Parathyroid adenoma (tissue), 2 donors: Measurements from ENCODE around the gene TRERF1.

Experiments
- H2AFZ ChIP-seq: fragments of 300-600 bp; sonication (generic); one replicate; pipeline ENCODE4 v1.7.0; 2017; ENCODE audit warnings: antibody characterized with exemption, mild to moderate bottlenecking
- H3K27ac ChIP-seq: fragments of 300-600 bp; sonication (generic); one replicate; pipeline ENCODE4 v1.7.0; 2017
- H3K27me3 ChIP-seq: fragments of 300-600 bp; sonication (generic); one replicate; pipeline ENCODE4 v1.7.0; 2017; ENCODE audit warnings: low read length; ENCODE audit not compliant: control insufficient read depth, insufficient read depth
- H3K36me3 ChIP-seq: fragments of 300-600 bp; sonication (generic); one replicate; pipeline ENCODE4 v1.7.0; 2017; ENCODE audit warnings: low read length; ENCODE audit not compliant: control insufficient read depth, insufficient read depth
- H3K4me1 ChIP-seq: fragments of 300-600 bp; sonication (generic); one replicate; pipeline ENCODE4 v1.7.0; 2017; ENCODE audit warnings: control low read depth
- H3K4me2 ChIP-seq: fragments of 300-600 bp; sonication (generic); one replicate; pipeline ENCODE4 v1.7.0; 2017; ENCODE audit warnings: low read length
- H3K4me3 ChIP-seq: fragments of 300-600 bp; sonication (generic); one replicate; pipeline ENCODE4 v1.7.0; 2017; ENCODE audit warnings: low read depth, low read length
- H3K79me2 ChIP-seq: fragments of 300-600 bp; sonication (generic); one replicate; pipeline ENCODE4 v1.7.0; 2017; ENCODE audit warnings: control low read depth
- H3K9ac ChIP-seq: fragments of 300-600 bp; sonication (generic); one replicate; pipeline ENCODE4 v1.7.0; 2017; ENCODE audit warnings: mild to moderate bottlenecking
- H3K9me3 ChIP-seq: fragments of 300-600 bp; sonication (generic); one replicate; pipeline ENCODE4 v1.7.0; 2017; ENCODE audit warnings: low read length; ENCODE audit not compliant: control insufficient read depth
- TF ChIP-seq, protein P1 (sequence below): fragments of 300-600 bp; sonication (generic); IDR thresholded peaks from one replicate; pipeline ENCODE4 v1.7.0; 2017; ENCODE audit warnings: antibody characterized with exemption, mild to moderate bottlenecking
- donor health status: primary hyperparathyroidism.

TRERF1 gene

GRCh38 chr6:42281570-42281969 lies 170.2 kb downstream of the TRERF1 start:
- Histone ChIP-seq H3K4me2 (no peak overlapping the region), H3K79me2 (peaks cover 4% of the 10 kb centered on the region), H2AFZ (no peak overlapping the region), H3K27me3 (no peaks in the 10 kb centered on the region), H3K9ac (no peak overlapping the region), H3K27ac (no peak overlapping the region), H3K4me1 (no peaks in the 10 kb centered on the region), H3K4me3 (no peak overlapping the region), H3K9me3 (no peaks in the 10 kb centered on the region), H3K36me3 (no peaks in the 10 kb centered on the region)
- TF ChIP-seq, protein P1, sequence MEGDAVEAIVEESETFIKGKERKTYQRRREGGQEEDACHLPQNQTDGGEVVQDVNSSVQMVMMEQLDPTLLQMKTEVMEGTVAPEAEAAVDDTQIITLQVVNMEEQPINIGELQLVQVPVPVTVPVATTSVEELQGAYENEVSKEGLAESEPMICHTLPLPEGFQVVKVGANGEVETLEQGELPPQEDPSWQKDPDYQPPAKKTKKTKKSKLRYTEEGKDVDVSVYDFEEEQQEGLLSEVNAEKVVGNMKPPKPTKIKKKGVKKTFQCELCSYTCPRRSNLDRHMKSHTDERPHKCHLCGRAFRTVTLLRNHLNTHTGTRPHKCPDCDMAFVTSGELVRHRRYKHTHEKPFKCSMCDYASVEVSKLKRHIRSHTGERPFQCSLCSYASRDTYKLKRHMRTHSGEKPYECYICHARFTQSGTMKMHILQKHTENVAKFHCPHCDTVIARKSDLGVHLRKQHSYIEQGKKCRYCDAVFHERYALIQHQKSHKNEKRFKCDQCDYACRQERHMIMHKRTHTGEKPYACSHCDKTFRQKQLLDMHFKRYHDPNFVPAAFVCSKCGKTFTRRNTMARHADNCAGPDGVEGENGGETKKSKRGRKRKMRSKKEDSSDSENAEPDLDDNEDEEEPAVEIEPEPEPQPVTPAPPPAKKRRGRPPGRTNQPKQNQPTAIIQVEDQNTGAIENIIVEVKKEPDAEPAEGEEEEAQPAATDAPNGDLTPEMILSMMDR, result no peak

GRCh38 chr6:42280966-42281533 lies 170.7 kb downstream of the TRERF1 start:
- Histone ChIP-seq H3K9ac (no peak overlapping the region), H3K4me3 (no peak overlapping the region), H3K4me1 (no peaks in the 10 kb centered on the region), H2AFZ (no peak overlapping the region), H3K36me3 (no peaks in the 10 kb centered on the region), H3K4me2 (no peak overlapping the region), H3K79me2 (peaks cover 4% of the 10 kb centered on the region), H3K27ac (no peak overlapping the region), H3K27me3 (no peaks in the 10 kb centered on the region), H3K9me3 (no peaks in the 10 kb centered on the region)
- TF ChIP-seq, protein P1, result no peak

GRCh38 chr6:42279966-42280629 lies 171.6 kb downstream of the TRERF1 start:
- TF ChIP-seq, protein P1, result no peak
- no peaks in the 10 kb centered on the region for H3K36me3 ChIP-seq
- no peaks in the 10 kb centered on the region for H3K4me1 ChIP-seq
- no peak overlapping the region for H3K27ac ChIP-seq
- H3K27me3 ChIP-seq, result no peaks in the 10 kb centered on the region
- no peak overlapping the region for H2AFZ ChIP-seq
- H3K9me3 ChIP-seq, result no peaks in the 10 kb centered on the region
- H3K79me2 ChIP-seq, result peaks cover 4% of the 10 kb centered on the region
- H3K4me3 ChIP-seq, result no peak overlapping the region
- H3K4me2 ChIP-seq, result no peak overlapping the region
- H3K9ac ChIP-seq, result no peak overlapping the region

DNA sequence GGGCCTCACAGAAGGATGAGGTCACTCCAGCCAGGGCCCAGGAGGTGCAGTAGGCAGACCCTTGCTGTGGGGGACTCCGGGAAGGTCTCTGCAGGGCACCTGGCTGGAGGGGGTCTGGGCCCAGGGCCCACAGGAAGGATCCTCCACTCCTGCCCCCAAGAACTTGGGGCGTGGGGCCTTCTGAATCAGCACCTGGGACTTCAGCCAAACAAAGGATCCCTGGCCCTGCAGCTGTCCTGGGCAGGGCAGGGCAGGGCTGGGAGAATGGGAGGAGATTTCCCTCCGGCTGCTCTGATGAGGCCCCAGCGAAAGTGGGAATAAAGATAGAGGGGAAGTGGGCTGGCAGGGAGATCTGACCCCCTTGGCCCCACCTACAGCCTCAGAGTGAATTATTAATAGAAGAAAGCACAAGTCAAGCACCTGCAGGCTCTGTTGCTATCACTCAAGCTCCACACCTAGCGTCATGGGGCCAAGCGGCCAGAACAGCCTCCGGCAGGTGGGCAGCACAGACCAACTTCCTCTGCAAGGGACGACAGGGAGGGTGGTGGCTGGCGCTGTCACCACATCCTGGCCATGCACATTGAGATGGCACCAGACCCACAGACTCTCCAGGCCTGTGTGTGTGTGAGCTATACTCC lies 172.5 kb downstream of the TRERF1 start:
- Histone ChIP-seq H3K4me3 (no peak overlapping the region), H3K9ac (no peak overlapping the region), H3K27ac (no peak overlapping the region), H3K9me3 (no peaks in the 10 kb centered on the region), H3K36me3 (no peaks in the 10 kb centered on the region), H3K27me3 (no peaks in the 10 kb centered on the region), H2AFZ (no peak overlapping the region), H3K4me2 (no peak overlapping the region), H3K4me1 (no peaks in the 10 kb centered on the region), H3K79me2 (peaks cover 4% of the 10 kb centered on the region)
- TF ChIP-seq, protein P1, result no peak
